AG09309 (cell line): ENCODE data around the gene GDPD3.
A peak's percentile ranks its signal among the peaks of the same experiment; 100 is the strongest.

Experiments used
- DNase-seq: peaks from one replicate; pipeline ENCODE4 v3.0.0-alpha.2; 2010; ENCODE audit warnings: low read depth
- H3K4me3 ChIP-seq: 2 replicates; pipeline ENCODE4 v1.5.1; 2011; ENCODE audit warnings: mild to moderate bottlenecking, low read depth, low read length, moderate library complexity; ENCODE audit not compliant: control insufficient read depth
- TF ChIP-seq, protein P1 (sequence below): IDR thresholded peaks from 2 replicates; pipeline ENCODE4 v1.5.1; 2011; ENCODE audit warnings: mild to moderate bottlenecking, low read depth, low read length, inconsistent platforms; ENCODE audit not compliant: insufficient read depth, control insufficient read depth; ENCODE audit errors: missing control alignments

GDPD3 gene

DNA sequence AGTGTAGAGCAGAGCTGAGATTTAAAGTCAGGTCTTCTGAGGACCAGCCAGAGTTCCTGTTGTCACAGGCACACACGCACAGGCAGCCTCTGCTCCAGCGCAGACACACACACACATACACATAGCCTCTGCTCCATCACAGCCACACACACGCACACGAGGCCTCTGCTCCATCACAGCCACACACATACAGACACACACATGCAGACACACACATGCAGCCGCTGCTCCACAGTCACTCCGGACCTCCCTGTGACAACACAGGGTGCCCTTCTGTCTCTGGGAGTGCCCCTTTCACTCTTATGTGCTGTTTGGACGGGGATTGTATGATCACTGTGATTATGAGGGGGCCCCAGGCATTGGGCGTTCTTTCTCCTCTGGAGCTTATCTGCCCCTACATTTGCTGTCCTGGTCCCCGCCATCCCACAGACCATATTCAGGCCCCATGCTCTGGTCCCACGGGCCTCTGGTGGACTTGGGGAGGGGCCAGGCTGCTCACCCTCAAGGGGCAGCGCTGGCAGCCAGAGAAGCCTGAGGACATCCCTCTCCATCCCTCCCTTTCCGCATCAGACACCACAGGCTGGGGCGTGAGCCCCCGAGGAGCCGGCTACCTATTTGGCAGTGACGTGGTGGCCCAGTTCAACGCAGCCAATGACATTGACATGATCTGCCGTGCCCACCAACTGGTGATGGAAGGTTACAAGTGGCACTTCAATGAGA is 29.1 kb downstream of the GDPD3 start:
- TF ChIP-seq, protein P1, sequence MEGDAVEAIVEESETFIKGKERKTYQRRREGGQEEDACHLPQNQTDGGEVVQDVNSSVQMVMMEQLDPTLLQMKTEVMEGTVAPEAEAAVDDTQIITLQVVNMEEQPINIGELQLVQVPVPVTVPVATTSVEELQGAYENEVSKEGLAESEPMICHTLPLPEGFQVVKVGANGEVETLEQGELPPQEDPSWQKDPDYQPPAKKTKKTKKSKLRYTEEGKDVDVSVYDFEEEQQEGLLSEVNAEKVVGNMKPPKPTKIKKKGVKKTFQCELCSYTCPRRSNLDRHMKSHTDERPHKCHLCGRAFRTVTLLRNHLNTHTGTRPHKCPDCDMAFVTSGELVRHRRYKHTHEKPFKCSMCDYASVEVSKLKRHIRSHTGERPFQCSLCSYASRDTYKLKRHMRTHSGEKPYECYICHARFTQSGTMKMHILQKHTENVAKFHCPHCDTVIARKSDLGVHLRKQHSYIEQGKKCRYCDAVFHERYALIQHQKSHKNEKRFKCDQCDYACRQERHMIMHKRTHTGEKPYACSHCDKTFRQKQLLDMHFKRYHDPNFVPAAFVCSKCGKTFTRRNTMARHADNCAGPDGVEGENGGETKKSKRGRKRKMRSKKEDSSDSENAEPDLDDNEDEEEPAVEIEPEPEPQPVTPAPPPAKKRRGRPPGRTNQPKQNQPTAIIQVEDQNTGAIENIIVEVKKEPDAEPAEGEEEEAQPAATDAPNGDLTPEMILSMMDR, result no peak
- H3K4me3 ChIP-seq, result no peak overlapping the region
- no peak for DNase-seq

- TF ChIP-seq, protein P1, result no peak
- no peak overlapping the region for H3K4me3 ChIP-seq
- no peak for DNase-seq
These were observed 29.9 kb downstream of the GDPD3 start for GRCh38 chr16:30083216-30084055.

DNA sequence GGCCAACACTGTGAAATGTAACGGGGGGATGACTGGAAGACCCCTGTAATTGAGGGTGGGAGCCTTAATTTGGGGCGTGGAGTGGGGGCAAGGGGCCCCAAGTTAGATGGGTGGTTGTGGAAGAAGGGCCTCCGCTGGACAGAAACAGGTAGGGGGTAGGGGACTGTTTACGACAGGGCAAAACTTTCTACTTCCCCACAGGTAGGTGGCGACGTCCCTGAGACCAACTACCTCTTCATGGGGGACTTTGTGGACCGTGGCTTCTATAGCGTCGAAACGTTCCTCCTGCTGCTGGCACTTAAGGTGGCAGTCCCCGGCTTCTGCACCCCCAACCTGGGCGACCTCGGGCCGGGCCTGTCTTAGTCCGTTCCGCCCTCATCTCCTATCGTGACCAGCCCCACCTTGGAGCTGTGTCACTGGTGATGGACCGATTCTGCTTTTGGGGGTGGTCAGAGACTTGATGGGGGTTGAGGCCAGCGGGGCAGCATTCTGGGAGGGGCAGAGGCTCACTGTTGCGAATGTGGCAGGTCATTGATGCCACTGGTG is 30.7 kb downstream of the GDPD3 start:
- H3K4me3 ChIP-seq, result no peak overlapping the region
- no peak for DNase-seq
- TF ChIP-seq, protein P1, result peak; percentile 24

- no peak overlapping the region for H3K4me3 ChIP-seq
- no peak for DNase-seq
- TF ChIP-seq, protein P1, result no peak
These were observed 33.9 kb downstream of the GDPD3 start for GRCh38 chr16:30079480-30079879.

DNA sequence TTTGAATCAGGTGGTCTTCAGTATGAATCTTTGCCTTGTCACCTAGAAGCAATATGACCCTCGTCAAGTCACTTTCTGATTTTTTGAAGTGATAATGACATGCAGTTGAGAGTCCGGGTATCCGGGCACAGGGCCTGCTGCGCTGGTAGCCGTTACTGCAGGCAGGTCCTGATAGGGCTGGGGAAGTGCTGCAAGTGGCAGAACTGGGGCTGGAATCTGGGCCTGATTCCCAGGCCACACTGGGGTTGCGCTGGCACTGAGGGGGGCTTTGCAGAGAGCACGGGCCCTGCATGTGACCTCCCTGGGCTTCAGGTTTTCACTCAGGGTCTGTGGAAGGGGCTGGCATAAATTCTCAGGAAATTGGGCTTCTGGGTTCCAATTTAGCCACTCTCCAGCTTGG is 34.6 kb downstream of the GDPD3 start:
- TF ChIP-seq, protein P1, result no peak
- no peak overlapping the region for H3K4me3 ChIP-seq
- no peak for DNase-seq

GRCh38 chr16:30077656-30078055 is 35.7 kb downstream of the GDPD3 start:
- no peak for DNase-seq
- TF ChIP-seq, protein P1, result no peak
- no peak overlapping the region; the same call in 1 of the 2 replicates for H3K4me3 ChIP-seq
